ENCODE measurements around the gene GPS2.
"Not testable (repeated sequence)": the region's sequence is repeated elsewhere in the genome, so short reads cannot be mapped to it uniquely, and the experiment has no call there.

The GPS2 gene

GRCh38 chr17:7336240-7337175, 21.3 kb upstream of the GPS2 start, which contains the start of gene ACAP1:
Gene ACAP1 (plus strand): TSS chr17:7336529. CDS start chr17:7336735, 206 bp downstream.
- DNase-seq (ENCODE audit: low read depth): no peak

GRCh38 chr17:7335765-7336164, 20.6 kb upstream of the GPS2 start:
- DNase-seq (ENCODE audit: low read depth): not testable (repeated sequence)

GRCh38 chr17:7334938-7335538, 19.9 kb upstream of the GPS2 start:
- DNase-seq (ENCODE audit: low read depth): no peak

GRCh38 chr17:7332600-7333069, 17.5 kb upstream of the GPS2 start:
- peak; percentile 42 for DNase-seq (ENCODE audit: low read depth)

GRCh38 chr17:7332111-7332510, 17.0 kb upstream of the GPS2 start:
- no peak for DNase-seq (ENCODE audit: low read depth)

GRCh38 chr17:7330638-7331015, 15.5 kb upstream of the GPS2 start:
- no peak for DNase-seq (ENCODE audit: low read depth)

GRCh38 chr17:7329997-7330637, 15.0 kb upstream of the GPS2 start:
- peak; percentile 72 for DNase-seq (ENCODE audit: low read depth)

- peak; percentile 99 for DNase-seq (ENCODE audit: low read depth)
These were observed 14.3 kb upstream of the GPS2 start for GRCh38 chr17:7329374-7329996.

- DNase-seq (ENCODE audit: low read depth): no peak
These were observed 13.7 kb upstream of the GPS2 start, which contains the start of gene NEURL4 for GRCh38 chr17:7328840-7329373. Gene NEURL4 (minus strand): TSS chr17:7329335. CDS start chr17:7329312, 23 bp downstream.

- no peak for DNase-seq (ENCODE audit: low read depth)
These were observed 12.8 kb upstream of the GPS2 start for GRCh38 chr17:7328009-7328408.

GRCh38 chr17:7327501-7327900, 12.3 kb upstream of the GPS2 start:
- no peak for DNase-seq (ENCODE audit: low read depth)

GRCh38 chr17:7327056-7327455, 11.9 kb upstream of the GPS2 start:
- no peak for DNase-seq (ENCODE audit: low read depth)

- no peak for DNase-seq (ENCODE audit: low read depth)
These were observed 11.0 kb upstream of the GPS2 start for GRCh38 chr17:7326186-7326585.

- no peak for DNase-seq (ENCODE audit: low read depth)
These were observed 9.9 kb upstream of the GPS2 start for GRCh38 chr17:7325031-7325528.

- no peak for DNase-seq (ENCODE audit: low read depth)
These were observed 9.2 kb upstream of the GPS2 start for GRCh38 chr17:7324438-7324779.

- no peak for DNase-seq (ENCODE audit: low read depth)
These were observed 8.7 kb upstream of the GPS2 start for GRCh38 chr17:7323731-7324437.

GRCh38 chr17:7322520-7323194, 7.5 kb upstream of the GPS2 start:
- no peak for DNase-seq (ENCODE audit: low read depth)

- DNase-seq (ENCODE audit: low read depth): no peak
These were observed 6.3 kb upstream of the GPS2 start for GRCh38 chr17:7321466-7321865.

- no peak for DNase-seq (ENCODE audit: low read depth)
These were observed 3.1 kb upstream of the GPS2 start for GRCh38 chr17:7318121-7318860.
